GM21367 (cell line): ENCODE data around the gene TOPBP1.
A peak's percentile ranks its signal among the peaks of the same experiment; 100 is the strongest.
"Not testable (repeated sequence)": the region's sequence is repeated elsewhere in the genome, so short reads cannot be mapped to it uniquely, and the experiment has no call there.

Experiments
- ATAC-seq: cut with Tn5 transposase; IDR thresholded peaks from one replicate; pipeline ENCODE4 v1.9.1; 2021; ENCODE audit not compliant: unreplicated experiment

TOPBP1 gene

DNA sequence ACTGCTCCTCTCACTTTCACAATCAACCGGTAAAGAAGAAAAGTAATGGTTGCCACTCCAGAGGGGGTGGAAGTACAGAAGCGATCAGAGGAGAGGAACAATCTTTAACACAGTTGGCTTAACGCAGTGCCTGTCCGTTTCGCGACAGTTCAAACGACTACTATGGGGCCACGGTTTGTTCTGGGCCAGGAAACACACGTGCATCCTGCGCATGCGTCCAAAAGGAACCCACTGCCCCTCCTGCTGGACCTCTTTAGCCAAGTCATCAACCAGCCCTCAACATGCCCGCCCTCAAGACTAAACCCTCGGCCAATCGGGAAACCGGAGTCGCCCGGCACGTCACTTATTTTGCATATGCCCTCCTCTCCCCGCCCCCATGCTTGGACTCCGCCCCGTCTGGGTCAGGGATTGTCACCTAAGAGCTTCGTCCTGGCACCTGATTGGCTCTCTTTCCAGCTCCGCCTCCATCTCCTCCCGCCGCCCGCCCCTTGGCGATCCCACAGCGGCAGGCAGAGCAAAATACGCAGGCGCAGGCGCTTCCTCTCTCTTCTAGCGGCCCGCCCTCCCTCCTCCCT, 88.6 kb downstream of the TOPBP1 start:
- peak; percentile 69 for ATAC-seq

DNA sequence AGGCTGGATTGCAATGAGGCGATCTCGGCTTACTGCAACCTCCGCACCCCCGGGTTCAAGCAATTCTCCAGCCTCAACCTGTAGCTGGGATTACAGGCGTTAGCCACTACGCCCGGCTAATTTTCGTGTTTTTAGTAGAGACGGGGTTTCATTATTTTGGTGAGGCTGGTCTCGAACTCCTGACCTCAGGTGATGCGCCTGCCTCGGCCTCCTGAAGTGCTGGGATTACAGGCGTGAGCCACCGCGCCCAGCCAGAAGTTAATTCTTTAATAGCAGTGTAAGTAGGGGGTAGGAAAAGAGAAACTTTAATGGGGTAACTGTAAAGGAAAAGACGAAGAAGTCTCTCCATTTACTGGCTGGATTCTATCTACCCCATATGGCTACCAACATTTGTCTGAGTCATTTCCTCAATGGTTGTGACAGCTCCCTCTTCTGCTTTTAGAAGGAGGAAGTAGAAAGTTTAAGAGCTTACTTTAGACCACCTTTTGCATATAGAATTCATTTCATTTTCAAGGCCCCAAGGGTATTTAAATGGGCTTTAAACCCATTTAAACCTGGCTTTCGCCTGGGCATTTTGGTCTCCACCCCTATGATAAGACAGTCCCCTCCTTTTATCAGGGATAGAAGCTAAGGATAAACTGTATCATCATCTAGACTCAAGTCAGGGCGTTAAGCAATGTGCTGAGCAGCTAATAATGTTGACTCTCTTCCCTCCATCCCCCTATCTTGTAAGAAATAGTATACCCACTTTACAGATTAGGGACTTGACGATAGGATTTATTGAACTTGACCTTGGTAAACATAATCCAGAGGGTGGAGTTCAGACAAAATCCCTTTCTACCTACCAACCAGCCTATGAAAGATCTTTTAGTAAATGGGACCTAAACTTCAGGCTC, 89.3 kb downstream of the TOPBP1 start:
- ATAC-seq = no peak

DNA sequence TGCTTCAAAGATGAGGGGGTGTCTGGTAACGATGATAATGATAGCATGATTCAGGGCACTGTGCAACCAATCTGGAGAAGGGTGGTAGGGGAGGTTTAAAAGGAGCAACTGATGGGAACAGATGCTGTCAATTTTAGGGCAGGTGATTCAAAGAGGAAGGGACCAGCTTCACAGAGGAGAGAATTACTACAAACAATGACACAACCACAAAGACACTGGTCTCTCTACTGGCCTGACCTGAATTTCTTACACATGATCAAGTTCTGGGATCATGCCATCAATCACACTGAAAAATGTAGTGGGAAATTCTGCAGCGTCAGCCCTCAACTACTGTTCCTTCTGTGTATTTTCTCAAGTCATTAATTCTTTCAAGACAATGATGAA, 90.8 kb downstream of the TOPBP1 start:
- no peak for ATAC-seq

DNA sequence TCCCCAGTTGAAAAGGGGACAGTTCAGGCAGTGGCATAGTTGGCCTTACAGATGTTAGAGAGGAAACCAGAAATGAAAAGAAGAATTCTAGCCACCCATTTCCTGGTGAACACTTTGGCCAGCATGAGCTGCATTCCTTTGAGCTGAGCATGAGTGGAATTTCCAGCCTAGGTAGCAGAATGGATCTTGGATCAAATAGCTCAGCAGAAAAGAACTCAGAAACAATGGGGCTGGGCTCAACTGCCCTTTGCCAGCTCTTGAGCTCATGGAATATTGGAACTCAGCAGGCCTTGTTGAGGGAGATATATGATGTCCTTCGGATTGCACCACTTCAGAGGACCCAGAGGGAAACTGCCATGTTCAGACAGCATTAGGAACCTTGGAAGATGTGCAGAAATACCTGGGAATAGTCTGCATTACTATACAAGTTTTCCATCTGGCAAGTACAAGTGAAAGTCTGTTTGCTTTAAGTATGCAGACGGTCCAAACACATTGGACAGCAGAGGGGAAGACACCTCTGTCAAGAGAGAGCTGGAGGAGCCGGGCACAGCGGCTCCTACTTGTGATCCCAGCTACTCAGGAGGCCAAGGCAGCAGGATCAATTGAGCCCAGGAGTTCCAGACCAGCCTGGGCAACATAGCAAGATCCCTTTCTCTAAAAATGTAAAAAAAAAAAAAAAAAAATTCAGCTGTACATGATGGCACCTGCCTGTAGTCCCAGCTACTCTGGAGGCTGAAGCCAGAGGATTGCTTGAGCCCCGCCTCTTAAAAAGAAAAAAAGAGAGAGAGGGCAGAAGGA, 91.4 kb downstream of the TOPBP1 start:
- no peak for ATAC-seq

DNA sequence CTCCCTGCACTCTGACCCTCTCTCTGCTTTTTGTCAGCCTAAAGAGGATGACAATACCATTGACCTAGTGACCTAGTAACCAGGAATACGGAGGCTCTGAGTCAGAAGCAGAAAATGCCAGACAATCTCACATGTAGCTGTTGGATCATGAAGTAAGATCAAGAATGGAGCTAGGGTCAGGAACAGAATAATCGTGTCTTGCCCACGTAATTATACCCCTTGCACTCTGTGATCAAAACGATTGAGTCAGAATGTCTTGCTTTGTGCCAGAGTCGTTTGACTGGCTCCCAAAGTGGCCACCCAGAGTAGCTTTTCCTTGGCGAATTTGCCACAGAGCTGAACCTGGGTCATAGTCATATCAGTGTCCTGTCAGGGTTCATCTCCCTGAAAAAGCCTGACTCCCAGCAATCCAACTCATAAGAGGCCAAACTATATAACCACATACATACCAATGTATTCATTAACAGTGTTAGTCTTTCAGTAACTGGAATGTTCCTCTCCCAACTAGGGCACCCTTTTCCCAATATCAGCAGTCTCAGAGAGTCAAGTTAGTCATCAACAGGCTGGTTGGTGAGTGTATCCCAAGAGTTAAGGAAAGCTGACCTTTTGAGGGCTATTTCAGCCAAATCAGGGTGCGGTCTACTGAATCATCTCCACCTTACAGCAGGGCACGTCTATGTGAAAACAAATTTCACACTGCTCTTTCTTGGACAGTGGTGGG, 93.3 kb downstream of the TOPBP1 start:
- ATAC-seq = no peak

DNA sequence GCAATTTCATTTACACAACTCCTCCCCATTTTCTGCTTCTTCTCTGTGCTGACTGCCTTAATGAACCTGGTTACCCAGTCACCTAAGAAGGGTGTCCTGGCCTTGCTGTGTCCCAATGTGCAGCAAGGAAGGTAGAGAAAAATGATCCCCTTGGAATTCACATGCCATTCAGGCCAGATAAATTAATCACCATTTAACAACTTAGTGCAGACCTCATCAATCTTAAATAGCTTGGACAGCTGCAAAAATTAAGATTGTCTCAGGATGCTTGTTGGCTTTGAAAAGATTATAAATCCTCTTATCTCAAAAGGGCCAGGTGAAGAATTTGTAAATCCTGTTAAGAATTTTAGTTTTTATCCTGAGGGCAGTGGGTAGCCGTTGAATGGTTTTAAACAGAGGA, 97.9 kb downstream of the TOPBP1 start:
- no peak for ATAC-seq

DNA sequence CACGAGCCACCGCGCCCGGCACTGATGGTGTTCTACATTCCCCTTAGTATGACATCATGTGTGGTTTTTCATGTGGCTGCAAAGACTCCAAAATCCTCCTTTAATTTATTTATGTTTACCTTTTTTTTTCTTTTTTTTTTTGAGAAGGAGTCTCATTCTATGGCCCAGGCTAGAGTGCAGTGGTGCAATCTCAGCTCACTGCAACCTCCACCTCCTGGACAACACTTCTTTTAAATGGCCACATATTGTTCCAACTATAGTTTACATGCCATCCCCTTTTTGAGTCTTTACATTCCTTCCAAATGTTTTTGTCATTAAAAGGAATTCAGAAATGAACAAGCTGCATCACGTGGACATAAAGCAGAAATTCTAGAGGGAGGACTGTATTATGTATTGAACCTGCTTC, 98.6 kb downstream of the TOPBP1 start:
- no peak for ATAC-seq

DNA sequence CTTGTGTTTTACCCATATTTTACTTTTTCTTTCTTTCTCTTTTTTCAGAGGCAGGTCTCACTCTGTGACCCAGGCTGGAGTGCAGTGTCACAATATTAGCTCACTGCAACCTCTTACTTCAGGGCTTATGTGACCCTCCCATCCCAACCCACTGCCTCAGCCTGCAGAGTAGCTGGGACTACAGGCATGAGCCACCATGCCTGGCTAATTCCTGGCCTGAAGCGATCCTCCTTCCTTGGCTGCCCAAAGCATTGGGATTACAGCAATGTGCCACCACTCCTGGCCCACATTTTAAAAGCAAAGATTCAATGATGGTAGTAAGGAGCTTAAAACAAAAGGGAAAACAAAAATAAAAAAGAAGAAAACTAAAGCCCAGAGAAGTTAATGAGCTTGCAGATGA, 99.4 kb downstream of the TOPBP1 start:
- ATAC-seq = no peak

DNA sequence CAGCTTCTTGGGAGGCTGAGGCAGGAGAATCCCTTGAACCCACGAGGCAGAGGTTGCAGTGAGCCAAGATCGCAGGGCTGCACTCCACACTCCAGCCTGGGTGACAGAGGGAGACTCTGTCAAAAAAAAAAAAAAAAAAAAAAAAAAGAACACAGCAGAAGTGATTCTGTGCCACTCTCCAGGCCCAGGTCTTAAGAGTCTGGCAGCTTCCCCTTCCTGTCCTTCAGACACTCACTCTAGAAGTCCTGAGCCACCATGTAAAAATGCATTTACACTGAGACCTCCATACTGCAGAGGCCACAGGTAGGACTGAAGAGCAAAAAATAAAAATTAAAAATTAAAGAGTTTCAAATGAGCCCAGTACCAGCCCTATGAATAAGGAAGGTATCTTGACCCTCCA, 100.1 kb downstream of the TOPBP1 start:
- no peak for ATAC-seq

DNA sequence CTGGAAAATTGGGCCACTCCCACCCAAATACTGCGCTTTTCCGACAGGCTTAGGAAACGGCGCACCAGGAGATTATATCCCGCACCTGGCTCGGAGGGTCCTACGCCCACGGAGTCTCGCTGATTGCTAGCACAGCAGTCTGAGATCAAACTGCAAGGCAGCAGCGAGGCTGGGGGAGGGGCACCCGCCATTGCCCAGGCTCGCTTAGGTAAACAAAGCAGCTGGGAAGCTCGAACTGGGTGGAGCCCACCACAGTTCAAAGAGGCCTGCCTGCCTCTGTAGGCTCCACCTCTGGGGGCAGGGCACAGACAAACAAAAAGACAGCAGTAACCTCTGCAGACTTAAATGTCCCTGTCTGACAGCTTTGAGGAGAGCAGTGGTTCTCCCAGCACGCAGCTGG, 110.2 kb downstream of the TOPBP1 start:
- ATAC-seq = not testable (repeated sequence)
